ENCODE data around the gene RASEF. TPM values are rescaled to one million over a fixed set of nuclear protein-coding genes. Genes with fewer than 3 reads are reported as not detected.

RASEF gene
- total RNA-seq, 1 experiment from 2014 or later, result 0.12 TPM

DNA sequence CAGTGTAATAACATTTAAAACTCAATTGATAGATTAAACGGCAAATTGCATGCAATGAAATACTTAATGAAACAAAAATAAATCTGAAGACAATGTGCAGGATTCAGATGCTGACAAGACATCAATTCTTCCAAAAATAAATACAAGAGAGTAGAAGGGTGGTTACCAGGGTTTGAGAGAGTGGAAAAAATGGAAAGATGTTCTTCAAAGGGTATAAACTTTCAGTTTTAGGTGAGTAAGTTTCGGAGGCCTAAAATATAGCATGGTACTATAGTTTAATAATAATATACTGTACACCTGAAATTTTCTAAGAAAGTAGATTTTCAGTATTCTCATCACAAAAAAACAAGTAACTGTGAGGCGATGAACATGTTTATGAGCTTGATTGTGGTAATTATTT, 48.2 kb upstream of the RASEF start:
- no peak overlapping the region for H3K27ac ChIP-seq (ENCODE audit: low read depth, low read length)
- TF ChIP-seq POLR2AphosphoS5 (IDR thresholded peaks at IDR 0.05; ENCODE audit: low read depth, low read length), result no peak
- no peak for TF ChIP-seq YY1 (IDR thresholded peaks at IDR 0.05; ENCODE audit: extremely low read depth, insufficient replicate concordance, low read depth, low read length)
- no peak for TF ChIP-seq SIN3A (IDR thresholded peaks at IDR 0.05; ENCODE audit: low read depth)
- no peak for TF ChIP-seq TCF7L2 (IDR thresholded peaks at IDR 0.05; ENCODE audit: borderline replicate concordance, extremely low read depth, insufficient read depth, insufficient read length)
- TF ChIP-seq EGR1 (IDR thresholded peaks at IDR 0.05; ENCODE audit: low read depth), result no peak
- no peak for TF ChIP-seq CEBPB (IDR thresholded peaks at IDR 0.05; ENCODE audit: low read depth)
- TF ChIP-seq FOSL1 (IDR thresholded peaks at IDR 0.05; ENCODE audit: low read depth), result no peak
- TF ChIP-seq, protein P1, sequence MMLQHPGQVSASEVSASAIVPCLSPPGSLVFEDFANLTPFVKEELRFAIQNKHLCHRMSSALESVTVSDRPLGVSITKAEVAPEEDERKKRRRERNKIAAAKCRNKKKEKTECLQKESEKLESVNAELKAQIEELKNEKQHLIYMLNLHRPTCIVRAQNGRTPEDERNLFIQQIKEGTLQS (IDR thresholded peaks at IDR 0.05), result no peak
- TF ChIP-seq, protein P2, sequence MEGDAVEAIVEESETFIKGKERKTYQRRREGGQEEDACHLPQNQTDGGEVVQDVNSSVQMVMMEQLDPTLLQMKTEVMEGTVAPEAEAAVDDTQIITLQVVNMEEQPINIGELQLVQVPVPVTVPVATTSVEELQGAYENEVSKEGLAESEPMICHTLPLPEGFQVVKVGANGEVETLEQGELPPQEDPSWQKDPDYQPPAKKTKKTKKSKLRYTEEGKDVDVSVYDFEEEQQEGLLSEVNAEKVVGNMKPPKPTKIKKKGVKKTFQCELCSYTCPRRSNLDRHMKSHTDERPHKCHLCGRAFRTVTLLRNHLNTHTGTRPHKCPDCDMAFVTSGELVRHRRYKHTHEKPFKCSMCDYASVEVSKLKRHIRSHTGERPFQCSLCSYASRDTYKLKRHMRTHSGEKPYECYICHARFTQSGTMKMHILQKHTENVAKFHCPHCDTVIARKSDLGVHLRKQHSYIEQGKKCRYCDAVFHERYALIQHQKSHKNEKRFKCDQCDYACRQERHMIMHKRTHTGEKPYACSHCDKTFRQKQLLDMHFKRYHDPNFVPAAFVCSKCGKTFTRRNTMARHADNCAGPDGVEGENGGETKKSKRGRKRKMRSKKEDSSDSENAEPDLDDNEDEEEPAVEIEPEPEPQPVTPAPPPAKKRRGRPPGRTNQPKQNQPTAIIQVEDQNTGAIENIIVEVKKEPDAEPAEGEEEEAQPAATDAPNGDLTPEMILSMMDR (IDR thresholded peaks at IDR 0.05 in 2 of 3, conservative IDR thresholded peaks at IDR 0.05 in 1 of 3; ENCODE audit: borderline replicate concordance in 1 of 3, insufficient read depth in 1 of 3, low read depth in 2 of 3, low read length in 2 of 3), result no peak
- no peak for TF ChIP-seq ZFX (IDR thresholded peaks at IDR 0.05)
- no peak for TF ChIP-seq ELF1 (IDR thresholded peaks at IDR 0.05; ENCODE audit: borderline replicate concordance, low read depth)
- TF ChIP-seq POLR2A (IDR thresholded peaks at IDR 0.05; ENCODE audit: borderline replicate concordance, extremely low read depth, insufficient read depth, insufficient read length), result no peak
- ATAC-seq (no peak), DNase-seq (ENCODE audit: low read depth, low spot score) (no peak)
- H3K79me2 ChIP-seq (ENCODE audit: insufficient read depth, low read length), result no peaks in the 10 kb centered on the region
- RAD21 ChIA-PET (ENCODE audit: low non-redundant PET in 1 of 2, low total read pairs in 2 of 2, uncharacterized antibody in 2 of 2, unreplicated experiment in 2 of 2), result no interaction called here
- intact Hi-C loops (cut with micrococcal nuclease), result no loop called here
- no peaks in the 10 kb centered on the region; the same call in 1 of the 2 replicates for H4K20me1 ChIP-seq (ENCODE audit: insufficient read depth)
- no peaks in the 10 kb centered on the region for H3K27me3 ChIP-seq (ENCODE audit: insufficient read depth, low read length)
- no peak overlapping the region for H3K4me2 ChIP-seq (ENCODE audit: low read length)
- POLR2A ChIA-PET, result no interaction called here
- no peaks in the 10 kb centered on the region for H3K4me1 ChIP-seq (ENCODE audit: control insufficient read depth in 1 of 2, insufficient read depth in 2 of 2, low read length in 2 of 2)
- H3K9me2 ChIP-seq (ENCODE audit: insufficient read depth), result no peaks in the 10 kb centered on the region
- H3K36me3 ChIP-seq (ENCODE audit: control insufficient read depth in 1 of 2, insufficient read depth in 2 of 2, low read length in 2 of 2), result no peaks in the 10 kb centered on the region
- no peaks in the 10 kb centered on the region for H3K9me3 ChIP-seq (ENCODE audit: control insufficient read depth in 1 of 2, insufficient read depth in 1 of 2, low read depth in 1 of 2, low read length in 2 of 2)
- no peak overlapping the region for H2AFZ ChIP-seq (ENCODE audit: low read depth, low read length, poor library complexity, severe bottlenecking)
- H3K4me3 ChIP-seq (replicated peaks in 1 of 2; ENCODE audit: low read depth in 1 of 2, low read length in 2 of 2), result no peak overlapping the region
- no TSS peak for BruUV-seq (replicated peaks)
- no peak overlapping the region for H3K9ac ChIP-seq (ENCODE audit: low read length)
- CTCF ChIA-PET, result no interaction called here
